Right ventricle myocardium inferior (tissue), 1 donor: Measurements from ENCODE around the gene IGSF9. TPM values are rescaled to one million over a fixed set of nuclear protein-coding genes. Genes with fewer than 3 reads are reported as not detected.

Experiments
- ATAC-seq: fragments of 200-7000 bp; cut with Tn5 transposase; one replicate; pipeline ENCODE4 v1.9.1; 2020; ENCODE audit warnings: mild to moderate bottlenecking, moderate library complexity
- DNase-seq: peaks from one replicate; pipeline ENCODE4 v3.0.0; 2021; ENCODE audit errors: missing footprints
- intact Hi-C: fragments of 100-400 bp; cut with DNase I; formaldehyde crosslinking; loops from one replicate; pipeline ENCODE4 v1.11.0; 2022
- total RNA-seq: library from RNA; stranded (reverse); fragmentation: NEBNext Ultra II Directional; extraction: Animal tissue kit (Norgen Biotek cat#: 25700); gene quantifications from one replicate; pipeline ENCODE4 v1.2.1, GENCODE V29; 2021
- donor health status: DM: no; HTN: yes; CAD: no; lungs with severe emphysema.

IGSF9 gene
- total RNA-seq, 1 donor from 2014 or later: 0.30 TPM

DNA sequence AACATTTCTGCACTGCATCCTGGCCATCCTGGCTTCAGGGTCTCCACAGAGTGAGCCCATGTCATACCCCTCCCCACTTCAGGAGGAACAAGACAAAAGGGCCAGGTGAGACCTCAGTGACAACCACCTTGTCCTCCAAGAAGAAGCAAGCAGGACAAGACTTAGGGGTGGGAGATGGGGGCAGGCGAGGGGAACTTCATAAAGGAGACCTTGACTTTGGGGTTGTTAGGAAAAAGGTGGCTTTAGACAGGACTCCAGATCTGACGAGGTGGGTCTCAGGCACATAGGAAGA is 32.6 kb upstream of the IGSF9 start:
- DNase-seq (no peak), ATAC-seq (no peak)
- intact Hi-C loops: no loop called here

DNA sequence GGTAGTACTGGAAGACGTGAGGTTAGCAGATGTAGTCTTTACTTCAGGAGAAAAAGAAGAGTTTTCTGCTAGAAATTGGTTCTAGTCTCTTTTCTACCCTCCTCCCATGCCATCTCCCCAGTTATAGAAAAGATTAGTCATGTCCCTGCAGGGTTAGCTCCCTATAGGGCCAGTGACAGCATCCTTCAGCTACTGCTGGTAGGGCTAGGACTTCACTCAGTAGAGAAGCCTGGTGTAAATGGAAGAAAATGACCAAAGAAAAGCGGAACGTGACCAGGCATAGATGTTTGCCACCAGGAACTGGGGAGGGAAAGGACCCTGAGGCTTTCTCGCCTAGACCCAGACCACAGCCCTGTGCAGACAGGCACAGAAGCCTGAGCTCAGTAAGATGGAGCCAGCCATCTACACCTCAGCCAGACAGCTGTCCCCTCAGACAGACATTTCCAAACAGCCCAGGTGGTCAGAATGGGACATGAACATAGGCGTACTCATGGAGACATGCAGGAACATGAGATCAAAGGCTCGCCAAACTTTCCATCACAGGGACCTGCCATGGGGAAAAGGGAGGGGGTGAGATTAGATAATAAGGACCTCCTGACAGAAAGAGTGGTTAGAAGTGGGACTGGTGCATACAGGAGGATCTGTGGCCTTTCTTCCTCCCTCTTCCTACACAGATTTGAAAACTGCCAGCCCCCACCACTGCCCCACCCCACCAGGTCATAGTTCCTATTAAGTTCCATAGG is 32.1 kb upstream of the IGSF9 start:
- intact Hi-C loops: no loop called here
- ATAC-seq: no peak
- DNase-seq: no peak

DNA sequence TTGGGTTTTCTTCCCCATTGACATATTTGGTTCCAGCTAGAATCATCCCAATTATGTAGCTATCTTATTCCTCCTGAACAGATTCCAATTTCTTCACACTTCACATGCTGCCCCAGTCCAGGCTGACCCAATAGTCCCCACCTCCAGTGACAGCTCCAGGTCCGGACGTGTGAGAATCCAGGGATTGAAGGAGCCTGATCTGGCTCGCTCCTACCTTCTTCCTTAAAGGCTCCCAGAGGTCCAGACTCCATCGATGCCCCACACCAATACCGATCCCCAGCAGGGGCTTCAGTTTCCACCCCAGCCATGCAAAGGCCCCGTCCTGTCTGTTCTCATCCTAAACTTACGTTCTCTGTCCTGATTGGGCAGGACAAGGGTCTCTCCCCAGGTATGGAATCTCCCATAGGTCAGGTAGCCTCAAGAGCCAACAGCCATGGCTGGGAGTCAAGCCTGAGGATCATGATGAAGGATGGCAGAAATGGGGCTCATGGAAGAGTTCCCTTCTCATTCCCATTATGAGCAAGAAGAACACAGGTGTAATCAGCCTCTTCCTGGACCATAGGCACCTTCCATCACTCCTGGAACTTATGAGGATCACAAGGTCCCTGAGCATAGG is 29.0 kb upstream of the IGSF9 start:
- ATAC-seq (no peak), DNase-seq (no peak)
- intact Hi-C loops: no loop called here

DNA sequence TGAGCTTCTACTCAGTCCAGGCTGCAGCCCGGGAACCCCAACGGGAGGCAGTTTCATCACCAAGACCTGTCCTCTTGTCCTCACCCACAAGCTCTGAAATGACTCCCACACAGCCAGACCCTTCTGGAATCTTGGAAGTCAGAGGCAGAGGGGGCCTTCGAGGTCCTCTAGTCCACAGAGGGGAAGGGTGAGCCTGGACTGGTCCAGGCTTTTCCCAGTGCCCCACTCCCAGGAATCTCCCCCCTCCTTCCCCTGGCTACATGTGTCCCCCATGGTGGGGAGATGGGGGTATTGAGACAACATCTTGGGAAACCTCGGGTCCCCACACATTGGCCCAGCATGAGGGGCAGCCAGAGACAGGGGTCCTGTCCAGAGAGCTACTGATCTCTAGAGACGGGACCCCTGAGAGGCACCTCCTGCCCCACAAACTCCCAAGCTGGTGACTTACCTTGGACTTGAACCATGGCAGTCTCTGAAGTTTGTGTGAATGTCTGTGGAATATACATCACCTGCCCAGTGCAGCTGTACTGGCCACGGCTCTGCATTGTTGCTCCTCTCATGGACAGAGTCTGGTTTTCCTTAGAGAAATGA is 28.0 kb upstream of the IGSF9 start:
- intact Hi-C loops: no loop called here
- DNase-seq (no peak), ATAC-seq (no peak)

DNA sequence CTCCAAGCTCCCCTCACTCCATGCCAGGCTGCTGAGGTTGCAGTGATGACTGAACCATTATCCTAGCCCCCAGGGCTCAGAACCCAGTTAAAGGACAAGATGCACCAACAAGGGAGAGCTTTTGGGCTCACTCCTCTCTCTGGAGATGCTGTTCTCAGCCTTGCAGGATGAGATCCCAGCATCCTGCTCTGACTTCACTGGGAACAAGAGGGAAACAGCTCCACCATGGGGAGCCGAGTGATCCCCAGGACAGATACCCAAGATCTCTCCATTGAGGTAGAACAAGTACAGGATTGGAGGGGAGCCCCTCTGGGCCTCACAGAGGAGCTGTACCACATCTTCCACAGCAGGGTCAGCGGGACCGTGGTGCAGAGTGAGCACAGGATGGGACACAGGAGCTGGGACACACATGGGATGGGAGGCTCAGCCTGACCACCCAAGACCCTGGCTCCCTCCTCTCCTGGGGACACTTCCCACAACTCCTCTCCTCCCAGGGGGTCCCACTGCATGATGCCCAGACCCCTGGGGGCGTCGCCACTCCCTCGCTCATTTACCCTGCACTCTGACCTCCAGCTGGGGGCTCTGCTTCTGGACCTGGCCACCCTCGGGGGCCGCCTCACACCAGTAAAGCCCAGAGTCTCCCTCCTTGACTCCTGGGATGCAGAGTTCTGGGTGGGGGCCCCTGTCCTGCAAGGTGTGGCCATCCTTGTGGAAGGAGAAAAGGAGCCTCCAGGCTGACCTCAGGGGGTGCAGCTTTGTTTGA is 27.2 kb upstream of the IGSF9 start:
- no peak for DNase-seq
- no peak for ATAC-seq
- intact Hi-C loops: no loop called here

DNA sequence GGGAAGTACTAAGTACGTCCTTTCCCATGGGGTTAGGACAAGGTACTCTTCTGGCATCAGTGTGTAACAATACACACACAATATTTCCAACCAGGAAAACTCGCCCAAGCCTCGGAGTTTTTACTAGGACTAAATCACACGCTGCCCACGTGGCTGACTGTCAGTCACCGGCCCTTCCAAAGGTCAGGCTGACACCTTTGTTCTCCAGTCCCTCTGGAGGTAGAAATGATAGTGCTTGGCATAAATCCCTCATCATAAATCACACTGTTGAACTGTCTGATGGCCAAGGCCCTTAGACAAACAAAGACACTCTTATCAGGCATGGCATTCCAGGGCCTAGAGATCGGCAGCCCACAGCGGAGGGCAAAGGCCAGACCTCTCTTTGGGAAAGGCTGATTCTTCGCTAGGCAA is 25.5 kb upstream of the IGSF9 start:
- intact Hi-C loops: no loop called here
- DNase-seq (no peak), ATAC-seq (peak; percentile 32)

DNA sequence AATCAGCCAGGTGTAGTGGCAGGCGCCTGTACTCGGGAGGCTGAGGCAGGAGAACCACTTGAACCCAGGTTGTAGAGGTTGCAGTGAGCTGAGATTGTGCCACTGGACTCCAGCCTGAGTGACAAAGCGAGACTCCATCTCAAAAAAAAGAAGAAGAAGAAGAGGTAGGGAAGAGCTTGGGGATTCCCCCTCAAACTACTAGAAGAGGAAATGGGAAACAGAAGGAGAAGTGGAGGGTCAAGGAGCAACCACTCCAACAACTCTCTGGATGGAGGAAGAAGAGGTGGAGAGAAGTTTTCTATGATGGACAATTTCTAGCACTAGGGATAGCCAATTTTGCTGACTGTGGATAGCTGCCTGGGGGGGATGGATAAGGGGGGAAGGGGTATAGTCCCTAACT is 23.5 kb upstream of the IGSF9 start:
- DNase-seq (no peak), ATAC-seq (no peak)
- intact Hi-C loops: no loop called here

DNA sequence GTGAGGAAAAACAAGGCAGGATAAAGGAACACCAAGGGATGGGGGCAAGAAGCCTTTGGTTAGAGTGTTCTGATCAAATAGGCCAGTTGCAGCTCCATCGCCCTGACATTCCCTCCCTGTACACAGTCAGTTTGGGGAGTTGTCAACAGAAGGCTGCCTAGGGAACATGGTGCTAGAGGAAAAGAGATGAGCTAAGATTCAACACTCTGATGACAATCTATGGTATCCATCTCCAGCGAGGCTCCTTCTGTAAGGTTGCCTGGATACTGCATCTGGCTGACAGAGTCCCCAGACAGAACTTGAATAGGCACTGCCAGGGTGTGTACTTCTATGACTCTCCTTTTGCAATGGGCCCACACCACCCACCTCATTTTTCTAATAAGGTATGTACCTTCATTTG is 19.9 kb upstream of the IGSF9 start:
- intact Hi-C loops: no loop called here
- no peak for ATAC-seq
- DNase-seq: no peak

DNA sequence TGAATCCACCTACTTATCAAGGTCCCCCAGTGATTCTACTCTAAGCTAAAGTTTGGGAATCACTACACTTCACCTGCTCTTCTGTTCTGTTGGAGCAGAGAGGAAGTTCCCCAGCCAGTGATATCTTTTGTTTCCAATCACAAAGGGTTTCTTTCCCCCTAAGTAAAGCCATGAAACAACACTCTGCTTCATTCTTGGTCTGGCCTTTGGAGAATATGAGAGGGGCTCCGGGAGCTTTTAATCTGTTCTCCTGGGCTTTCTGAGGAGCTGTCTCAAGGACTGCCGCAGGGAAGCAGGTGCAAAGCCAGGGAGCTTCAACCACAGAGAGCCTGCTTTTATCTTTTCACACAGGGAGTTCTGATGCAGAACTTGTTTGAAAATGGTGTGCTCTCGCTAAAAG is 18.7 kb upstream of the IGSF9 start:
- intact Hi-C loops: no loop called here
- DNase-seq: no peak
- no peak for ATAC-seq

DNA sequence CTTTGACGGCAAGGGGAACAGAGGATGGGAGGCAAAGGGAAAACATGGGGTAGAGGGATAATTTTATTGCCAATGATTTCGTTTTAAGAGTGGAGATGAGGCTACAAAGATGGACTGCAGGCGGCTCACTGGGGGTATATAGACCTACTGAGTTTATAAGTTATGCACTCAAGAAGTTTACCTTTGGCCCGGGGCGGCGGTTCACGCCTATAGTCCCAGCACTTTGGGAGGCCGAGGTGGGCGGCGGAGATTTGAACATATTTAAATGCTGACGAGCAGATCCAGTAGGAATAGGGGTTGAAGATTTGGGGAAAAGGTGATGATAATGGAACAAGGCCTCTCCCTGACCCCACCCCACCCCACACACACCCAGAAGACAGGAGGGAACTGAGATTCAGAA is 16.8 kb upstream of the IGSF9 start:
- ATAC-seq (no peak), DNase-seq (no peak)
- intact Hi-C loops: no loop called here

DNA sequence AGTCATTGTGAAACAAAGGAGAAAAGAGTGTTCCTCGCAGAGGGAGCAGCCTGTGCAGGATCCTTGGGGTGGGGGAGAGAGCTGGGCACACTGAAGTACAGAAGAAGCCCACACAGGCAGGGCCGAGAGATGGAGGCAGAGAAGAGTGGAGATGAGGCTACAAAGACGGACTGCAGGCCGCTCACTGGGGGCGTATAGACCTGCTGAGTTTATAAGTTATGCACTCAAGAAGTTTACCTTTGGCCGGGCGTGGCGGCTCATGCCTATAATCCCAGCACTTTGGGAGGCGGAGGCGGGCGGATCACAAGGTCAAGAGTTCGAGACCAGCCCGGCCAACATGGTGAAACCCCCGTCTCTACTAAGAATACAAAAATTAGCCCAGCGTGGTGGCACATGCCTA is 16.2 kb upstream of the IGSF9 start:
- intact Hi-C loops: no loop called here
- ATAC-seq (no peak), DNase-seq (no peak)

DNA sequence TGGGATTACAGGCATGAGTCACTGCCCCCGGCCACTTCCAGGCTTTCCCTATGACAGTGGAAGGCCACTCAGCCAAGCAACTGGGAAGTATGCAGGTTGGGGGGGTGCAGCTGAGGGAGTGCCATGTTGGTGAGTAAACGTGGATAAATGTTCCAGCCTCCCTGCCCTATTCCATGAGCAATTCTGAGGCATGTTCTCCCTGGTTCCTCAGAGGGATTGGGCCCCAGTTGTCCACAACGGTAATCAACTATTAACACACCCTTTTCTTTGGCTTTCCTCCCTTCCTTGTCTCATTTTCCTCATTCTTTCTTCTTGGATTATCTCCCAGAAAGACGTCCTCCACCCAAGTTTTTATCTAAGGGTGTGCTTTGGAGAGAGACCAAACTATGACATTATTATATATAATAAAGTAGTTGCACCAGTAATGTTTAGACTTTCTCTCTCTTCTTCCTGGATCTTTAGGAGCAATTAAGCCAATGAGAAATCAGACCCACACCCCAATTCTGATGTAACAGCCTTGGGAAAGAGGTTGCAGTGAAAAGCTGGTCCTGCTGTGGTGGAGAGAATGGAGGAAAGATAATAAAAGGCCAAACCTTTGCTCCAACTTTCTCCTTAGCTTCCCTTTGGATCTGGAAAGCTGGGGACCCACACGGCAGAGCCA is 15.4 kb upstream of the IGSF9 start:
- intact Hi-C loops: no loop called here
- peak; percentile 90 for ATAC-seq
- DNase-seq: no peak

DNA sequence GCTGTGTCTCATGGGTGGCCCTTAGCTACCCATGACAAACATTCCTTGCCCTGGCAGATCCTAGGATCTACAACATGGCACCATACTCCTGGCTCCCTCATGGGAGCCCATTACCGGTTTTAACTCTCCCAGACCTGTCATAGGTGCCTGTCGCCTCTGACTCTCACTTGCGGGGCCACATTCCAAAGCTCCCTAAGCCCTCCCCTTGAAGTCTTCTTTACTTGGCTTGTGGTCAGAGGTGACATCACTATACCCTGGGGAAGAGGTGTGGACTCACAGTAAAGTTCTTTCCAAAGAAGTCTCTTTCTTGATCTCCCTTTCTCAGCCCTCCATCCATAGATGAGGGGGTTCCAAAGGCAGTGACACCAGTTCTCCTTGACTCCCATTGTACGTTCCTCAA is 14.0 kb upstream of the IGSF9 start:
- ATAC-seq (peak; percentile 11), DNase-seq (no peak)
- intact Hi-C loops: no loop called here

DNA sequence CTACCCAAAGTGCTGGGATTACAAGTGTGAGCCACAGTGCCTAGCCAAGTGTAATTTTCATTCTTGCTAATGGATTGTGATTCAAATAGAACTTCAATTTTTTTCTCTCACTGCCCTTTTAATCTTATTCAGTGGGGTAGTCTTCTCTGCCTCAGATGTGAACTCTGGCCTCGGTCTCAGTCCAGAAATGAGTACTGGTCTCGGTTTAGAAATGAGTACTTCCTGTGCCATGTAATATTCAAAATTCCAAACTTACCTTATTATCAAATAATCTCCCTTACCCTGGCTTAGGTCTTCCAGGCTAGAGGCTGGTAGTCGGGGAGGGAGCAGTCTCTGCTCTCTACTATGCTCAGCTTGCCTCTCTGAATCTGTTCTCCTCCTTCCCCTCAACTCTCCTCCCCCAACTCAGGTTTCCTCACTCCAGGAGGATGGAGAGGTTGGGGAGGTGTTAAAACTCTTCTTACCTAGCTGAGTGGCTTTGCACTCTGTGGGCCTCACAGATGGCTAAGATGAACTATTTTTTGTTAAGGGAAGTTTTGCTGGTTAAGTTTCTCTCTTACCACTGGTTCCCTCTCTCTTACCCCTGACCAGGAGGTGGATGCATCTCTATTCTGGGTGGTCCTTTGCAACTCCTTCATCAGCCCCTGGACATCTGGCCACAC is 13.4 kb upstream of the IGSF9 start:
- DNase-seq (no peak), ATAC-seq (no peak)
- intact Hi-C loops: no loop called here

DNA sequence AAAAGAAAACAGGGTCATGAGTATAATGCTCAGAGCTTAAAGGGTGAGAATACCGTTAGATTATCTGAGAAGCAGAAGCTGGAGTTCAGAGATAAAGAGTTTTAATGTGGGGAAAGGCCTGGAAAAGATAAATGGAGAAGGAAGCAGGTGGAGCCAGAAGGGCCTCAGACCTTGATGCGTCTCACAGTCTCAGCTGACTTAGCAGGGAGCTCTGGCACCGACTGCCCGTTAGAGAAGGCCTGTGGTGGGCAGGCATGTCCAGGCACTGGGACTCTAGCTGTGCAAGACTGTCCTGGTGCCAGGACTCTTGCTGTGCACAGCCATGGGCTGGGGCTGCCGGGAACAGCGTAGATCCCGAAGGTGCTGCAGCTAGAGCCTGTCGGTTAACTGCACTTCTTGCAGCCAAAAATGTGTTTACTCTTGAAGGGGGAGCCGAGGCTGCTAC is 12.4 kb upstream of the IGSF9 start:
- intact Hi-C loops: no loop called here
- no peak for DNase-seq
- no peak for ATAC-seq

DNA sequence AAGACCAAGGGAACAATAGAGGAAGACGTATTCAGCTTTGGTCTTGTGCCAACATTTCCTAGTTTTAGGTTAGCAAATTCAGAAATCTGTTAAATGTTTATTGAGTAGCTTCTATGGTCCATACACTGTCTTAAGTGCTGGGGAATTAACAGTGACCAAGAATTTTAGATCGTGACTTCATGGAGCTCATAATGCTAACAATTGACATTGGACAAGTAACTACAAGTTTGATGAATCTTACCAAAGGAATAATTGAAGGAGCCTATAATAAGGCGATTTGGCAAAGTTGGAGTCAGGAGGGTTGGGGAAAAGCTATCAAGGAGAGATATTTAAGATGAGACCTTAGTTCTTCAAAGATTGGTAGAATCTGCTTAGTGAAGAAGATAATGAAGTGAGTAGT is 10.0 kb upstream of the IGSF9 start:
- no peak for DNase-seq
- intact Hi-C loops: no loop called here
- no peak for ATAC-seq

DNA sequence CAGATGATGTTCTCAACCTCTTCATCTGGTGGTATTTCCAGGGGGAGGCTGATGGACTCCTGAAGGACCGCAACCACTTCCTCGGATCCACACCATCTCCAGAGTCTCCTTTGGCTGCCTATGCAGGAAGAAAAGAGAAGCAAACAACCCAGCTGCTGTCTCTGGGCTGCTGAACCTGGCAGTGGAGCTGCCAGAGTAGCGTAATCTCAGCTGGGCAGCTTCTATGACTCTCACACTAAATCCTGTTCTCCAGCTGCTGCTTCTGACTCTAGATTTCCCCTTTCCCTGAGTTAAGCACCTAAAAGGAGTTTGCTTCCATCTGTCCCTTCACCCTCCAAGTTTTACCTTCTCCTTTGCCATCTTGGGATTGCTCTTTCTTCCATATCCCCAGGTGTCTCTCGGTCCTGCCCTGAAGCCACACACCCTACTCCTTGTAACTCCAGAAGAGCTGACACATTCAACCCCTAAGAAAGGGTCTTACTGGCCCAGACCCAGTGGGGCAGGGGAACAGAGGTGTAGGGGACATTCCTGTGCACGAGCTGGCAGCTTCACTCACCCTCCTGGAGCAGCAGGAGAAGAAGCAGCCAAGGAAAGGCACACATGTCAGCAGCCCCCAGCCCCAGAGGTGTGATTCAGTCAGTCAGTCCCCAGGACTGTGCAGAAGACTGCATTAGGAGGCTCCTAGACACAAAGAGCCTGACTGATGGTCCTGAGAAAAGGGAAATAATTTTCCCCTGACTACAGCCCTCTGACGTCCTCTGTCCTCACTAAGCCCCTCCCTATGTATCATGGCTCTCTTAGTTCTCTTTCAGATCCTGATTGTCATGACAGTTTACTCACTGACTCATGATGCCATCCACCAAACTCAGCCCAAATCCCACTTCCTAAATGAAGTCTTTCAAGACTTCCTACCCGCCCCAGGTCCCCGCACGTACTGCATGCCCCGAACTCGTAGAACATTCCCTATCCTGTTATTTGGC is 8.4 kb upstream of the IGSF9 start, which contains the start of gene SLAMF9:
TSS of gene SLAMF9 (minus strand) at position 702 of the 980 bp plus-strand sequence. CDS start at position 602, 100 bp downstream.
- DNase-seq (no peak), ATAC-seq (no peak)
- intact Hi-C loops: no loop called here

DNA sequence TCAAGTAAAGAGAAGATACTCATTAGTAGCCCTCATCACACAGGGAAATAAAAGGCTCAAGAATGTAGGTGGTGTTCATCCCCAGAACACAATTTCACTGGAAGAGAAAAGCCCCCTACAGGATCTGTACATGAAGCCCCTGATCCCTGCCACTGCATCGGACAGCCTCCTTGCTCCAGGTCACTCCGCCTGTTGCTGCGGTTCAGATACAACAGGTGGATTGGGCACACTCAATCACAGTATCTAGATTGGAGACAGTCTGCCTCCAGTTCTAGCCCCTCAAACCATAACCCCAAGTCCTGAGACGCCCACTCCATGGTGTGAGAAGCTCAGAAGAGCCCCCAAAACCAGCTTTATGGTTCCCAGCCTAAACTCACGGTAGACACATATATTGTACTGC is 7.5 kb upstream of the IGSF9 start:
- no peak for ATAC-seq
- intact Hi-C loops: no loop called here

More for the DNA sequence above, 7.5 kb upstream of the IGSF9 start:
- no peak for DNase-seq
